ENCODE measurements around the gene SEL1L.

DNA sequence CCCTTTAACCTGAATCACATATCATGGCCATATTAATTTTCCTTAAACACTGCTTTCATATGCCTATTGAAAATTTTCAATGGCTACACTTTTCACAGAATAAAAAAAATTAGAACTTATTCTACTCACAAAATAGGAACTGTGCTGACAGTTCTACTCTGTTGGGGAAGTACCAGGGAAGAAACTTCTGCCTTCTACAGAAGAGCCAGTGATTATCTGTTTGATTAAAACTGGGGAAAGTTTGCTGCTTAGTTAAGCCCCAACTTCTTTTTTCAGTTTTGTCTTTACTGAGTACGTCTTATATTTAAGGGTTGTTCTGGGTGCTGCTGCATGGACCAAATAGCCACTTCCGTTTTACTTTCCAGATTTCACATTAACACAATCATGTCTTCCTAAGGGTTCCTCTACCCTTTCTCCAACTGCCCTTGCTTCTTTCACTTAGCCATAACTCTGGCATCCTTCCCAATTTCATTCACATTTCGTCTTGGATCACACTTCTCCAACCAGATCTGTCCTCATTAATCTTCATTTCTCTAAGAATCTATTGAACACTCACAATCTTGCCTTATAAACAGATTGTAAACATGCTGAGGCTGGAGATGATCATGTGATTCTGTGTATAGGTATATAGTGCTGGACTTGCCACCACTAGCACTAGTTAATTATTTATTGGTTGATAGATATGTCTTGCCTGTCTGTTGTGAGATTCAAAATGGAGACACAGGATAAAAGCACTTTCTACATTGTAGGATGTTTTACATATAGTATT, 1.9 kb upstream of the SEL1L start:
- TF ChIP-seq NFIC (IDR thresholded peaks at IDR 0.05; ENCODE audit: borderline replicate concordance) (no peak), TAF1 (IDR thresholded peaks at IDR 0.05; ENCODE audit: borderline replicate concordance, low read depth, low read length) (no peak), YY1 (IDR thresholded peaks at IDR 0.05; ENCODE audit: low read depth) (no peak), RXRA (IDR thresholded peaks at IDR 0.05; ENCODE audit: borderline replicate concordance, low read depth) (no peak), SIN3A (IDR thresholded peaks at IDR 0.05; ENCODE audit: borderline replicate concordance, low read depth, low read length) (no peak), EP300 (IDR thresholded peaks at IDR 0.05; ENCODE audit: borderline replicate concordance in 1 of 2, low read depth in 1 of 2, low read length in 1 of 2) (no peak)
- TF ChIP-seq, protein P1, sequence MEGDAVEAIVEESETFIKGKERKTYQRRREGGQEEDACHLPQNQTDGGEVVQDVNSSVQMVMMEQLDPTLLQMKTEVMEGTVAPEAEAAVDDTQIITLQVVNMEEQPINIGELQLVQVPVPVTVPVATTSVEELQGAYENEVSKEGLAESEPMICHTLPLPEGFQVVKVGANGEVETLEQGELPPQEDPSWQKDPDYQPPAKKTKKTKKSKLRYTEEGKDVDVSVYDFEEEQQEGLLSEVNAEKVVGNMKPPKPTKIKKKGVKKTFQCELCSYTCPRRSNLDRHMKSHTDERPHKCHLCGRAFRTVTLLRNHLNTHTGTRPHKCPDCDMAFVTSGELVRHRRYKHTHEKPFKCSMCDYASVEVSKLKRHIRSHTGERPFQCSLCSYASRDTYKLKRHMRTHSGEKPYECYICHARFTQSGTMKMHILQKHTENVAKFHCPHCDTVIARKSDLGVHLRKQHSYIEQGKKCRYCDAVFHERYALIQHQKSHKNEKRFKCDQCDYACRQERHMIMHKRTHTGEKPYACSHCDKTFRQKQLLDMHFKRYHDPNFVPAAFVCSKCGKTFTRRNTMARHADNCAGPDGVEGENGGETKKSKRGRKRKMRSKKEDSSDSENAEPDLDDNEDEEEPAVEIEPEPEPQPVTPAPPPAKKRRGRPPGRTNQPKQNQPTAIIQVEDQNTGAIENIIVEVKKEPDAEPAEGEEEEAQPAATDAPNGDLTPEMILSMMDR (IDR thresholded peaks at IDR 0.05), result no peak
- TF ChIP-seq, protein P2, sequence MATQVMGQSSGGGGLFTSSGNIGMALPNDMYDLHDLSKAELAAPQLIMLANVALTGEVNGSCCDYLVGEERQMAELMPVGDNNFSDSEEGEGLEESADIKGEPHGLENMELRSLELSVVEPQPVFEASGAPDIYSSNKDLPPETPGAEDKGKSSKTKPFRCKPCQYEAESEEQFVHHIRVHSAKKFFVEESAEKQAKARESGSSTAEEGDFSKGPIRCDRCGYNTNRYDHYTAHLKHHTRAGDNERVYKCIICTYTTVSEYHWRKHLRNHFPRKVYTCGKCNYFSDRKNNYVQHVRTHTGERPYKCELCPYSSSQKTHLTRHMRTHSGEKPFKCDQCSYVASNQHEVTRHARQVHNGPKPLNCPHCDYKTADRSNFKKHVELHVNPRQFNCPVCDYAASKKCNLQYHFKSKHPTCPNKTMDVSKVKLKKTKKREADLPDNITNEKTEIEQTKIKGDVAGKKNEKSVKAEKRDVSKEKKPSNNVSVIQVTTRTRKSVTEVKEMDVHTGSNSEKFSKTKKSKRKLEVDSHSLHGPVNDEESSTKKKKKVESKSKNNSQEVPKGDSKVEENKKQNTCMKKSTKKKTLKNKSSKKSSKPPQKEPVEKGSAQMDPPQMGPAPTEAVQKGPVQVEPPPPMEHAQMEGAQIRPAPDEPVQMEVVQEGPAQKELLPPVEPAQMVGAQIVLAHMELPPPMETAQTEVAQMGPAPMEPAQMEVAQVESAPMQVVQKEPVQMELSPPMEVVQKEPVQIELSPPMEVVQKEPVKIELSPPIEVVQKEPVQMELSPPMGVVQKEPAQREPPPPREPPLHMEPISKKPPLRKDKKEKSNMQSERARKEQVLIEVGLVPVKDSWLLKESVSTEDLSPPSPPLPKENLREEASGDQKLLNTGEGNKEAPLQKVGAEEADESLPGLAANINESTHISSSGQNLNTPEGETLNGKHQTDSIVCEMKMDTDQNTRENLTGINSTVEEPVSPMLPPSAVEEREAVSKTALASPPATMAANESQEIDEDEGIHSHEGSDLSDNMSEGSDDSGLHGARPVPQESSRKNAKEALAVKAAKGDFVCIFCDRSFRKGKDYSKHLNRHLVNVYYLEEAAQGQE (IDR thresholded peaks at IDR 0.05; ENCODE audit: low read depth, low read length), result no peak
- TF ChIP-seq, protein P3, sequence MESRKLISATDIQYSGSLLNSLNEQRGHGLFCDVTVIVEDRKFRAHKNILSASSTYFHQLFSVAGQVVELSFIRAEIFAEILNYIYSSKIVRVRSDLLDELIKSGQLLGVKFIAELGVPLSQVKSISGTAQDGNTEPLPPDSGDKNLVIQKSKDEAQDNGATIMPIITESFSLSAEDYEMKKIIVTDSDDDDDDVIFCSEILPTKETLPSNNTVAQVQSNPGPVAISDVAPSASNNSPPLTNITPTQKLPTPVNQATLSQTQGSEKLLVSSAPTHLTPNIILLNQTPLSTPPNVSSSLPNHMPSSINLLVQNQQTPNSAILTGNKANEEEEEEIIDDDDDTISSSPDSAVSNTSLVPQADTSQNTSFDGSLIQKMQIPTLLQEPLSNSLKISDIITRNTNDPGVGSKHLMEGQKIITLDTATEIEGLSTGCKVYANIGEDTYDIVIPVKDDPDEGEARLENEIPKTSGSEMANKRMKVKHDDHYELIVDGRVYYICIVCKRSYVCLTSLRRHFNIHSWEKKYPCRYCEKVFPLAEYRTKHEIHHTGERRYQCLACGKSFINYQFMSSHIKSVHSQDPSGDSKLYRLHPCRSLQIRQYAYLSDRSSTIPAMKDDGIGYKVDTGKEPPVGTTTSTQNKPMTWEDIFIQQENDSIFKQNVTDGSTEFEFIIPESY (IDR thresholded peaks at IDR 0.05; ENCODE audit: borderline replicate concordance, low read depth), result no peak
- TF ChIP-seq, protein P4, sequence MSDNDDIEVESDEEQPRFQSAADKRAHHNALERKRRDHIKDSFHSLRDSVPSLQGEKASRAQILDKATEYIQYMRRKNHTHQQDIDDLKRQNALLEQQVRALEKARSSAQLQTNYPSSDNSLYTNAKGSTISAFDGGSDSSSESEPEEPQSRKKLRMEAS (IDR thresholded peaks at IDR 0.05; ENCODE audit: low read depth), result no peak

Measured in SK-N-SH (cell line).